Mesenteric fat pad (tissue), 1 donor: ENCODE measurements around the gene TAF11L14. TPM values are rescaled to one million over a fixed set of nuclear protein-coding genes. Genes with fewer than 3 reads are reported as not detected.

Experiments
- DNase-seq: peaks from one replicate; pipeline ENCODE4 v3.0.0-alpha.2; 2020; ENCODE audit warnings: low spot score
- total RNA-seq: library from RNA; stranded (reverse); fragmentation: NEBNext Ultra II Directional; extraction: Animal tissue kit (Norgen Biotek cat#: 25700); gene quantifications from one replicate; pipeline ENCODE4 v1.2.1, GENCODE V29; 2021
- donor health status: DM: yes; HTN: yes; CAD: no.

Gene TAF11L14
- total RNA-seq, 1 donor from 2014 or later: not detected

DNA sequence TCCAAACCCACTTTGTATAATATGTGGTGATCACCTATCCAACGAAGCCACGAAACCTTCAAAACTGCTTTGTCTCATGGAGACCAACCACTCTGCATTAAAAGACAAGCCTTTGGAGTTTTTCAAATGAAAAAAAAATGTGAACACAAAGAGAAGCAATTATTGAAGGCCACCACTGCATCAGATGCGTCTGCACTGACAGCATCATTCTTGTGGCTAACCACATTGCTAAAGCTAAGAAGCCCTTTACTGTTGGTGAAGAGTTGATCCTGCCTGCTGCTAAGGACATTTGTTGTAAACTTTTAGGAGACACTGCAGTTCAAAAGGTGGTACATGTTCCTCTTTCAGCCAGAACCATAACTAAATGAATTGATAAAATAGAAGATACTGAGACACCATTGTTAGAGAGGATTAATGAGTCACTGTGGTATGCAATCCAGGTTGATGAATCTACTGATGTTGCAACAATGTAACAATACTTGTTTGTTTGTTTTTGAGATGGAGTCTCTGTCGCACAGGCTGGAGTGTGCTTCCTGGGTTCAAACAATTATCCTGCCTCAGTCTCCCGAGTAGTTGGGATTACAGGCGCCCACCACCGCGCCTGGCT is 45.4 kb downstream of the TAF11L14 start:
- no peak for DNase-seq

DNA sequence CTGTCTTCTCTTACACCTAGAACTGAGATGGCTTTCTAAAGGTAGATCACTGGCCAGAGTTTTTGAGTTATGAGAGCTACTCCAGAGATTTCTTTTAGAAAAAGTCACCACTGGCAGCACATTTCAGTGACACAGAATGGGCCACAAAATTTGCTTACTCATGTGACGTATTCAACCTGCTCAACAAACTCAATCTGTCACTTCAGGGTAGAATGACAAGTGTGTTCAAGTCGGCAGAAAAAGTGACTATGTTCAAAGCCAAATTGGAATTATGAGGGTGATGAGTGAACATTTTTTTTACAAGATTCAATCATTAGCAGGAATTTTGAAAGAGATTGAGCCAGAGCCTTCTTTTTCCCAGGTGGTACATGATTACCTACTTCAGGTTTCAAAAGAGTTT is 46.5 kb downstream of the TAF11L14 start:
- no peak for DNase-seq

Other genes starting within 250 kb of the TAF11L14 start
- gene TAF11L2, start 136.2 kb upstream of the TAF11L14 start, total RNA-seq: not detected
- gene TAF11L3, start 116.1 kb upstream of the TAF11L14 start, total RNA-seq: not detected
- gene TAF11L4, start 112.7 kb upstream of the TAF11L14 start, total RNA-seq: not detected
- gene TAF11L5, start 109.2 kb upstream of the TAF11L14 start, total RNA-seq: not detected
- not detected for gene TAF11L6, start 105.8 kb upstream of the TAF11L14 start, total RNA-seq
- not detected for gene TAF11L7, start 48.7 kb upstream of the TAF11L14 start, total RNA-seq
- not detected for gene TAF11L8, start 43.5 kb upstream of the TAF11L14 start, total RNA-seq
- not detected for gene TAF11L9, start 40.1 kb upstream of the TAF11L14 start, total RNA-seq
- gene TAF11L10, start 36.6 kb upstream of the TAF11L14 start, total RNA-seq: not detected
- not detected for gene TAF11L11, start 30.3 kb upstream of the TAF11L14 start, total RNA-seq
- gene TAF11L12, start 24.1 kb upstream of the TAF11L14 start, total RNA-seq: not detected
- not detected for gene TAF11L13, start 2.4 kb upstream of the TAF11L14 start, total RNA-seq